ENCODE data around the gene EPS8. TPM values are rescaled to one million over a fixed set of nuclear protein-coding genes. Genes with fewer than 3 reads are reported as not detected.
A peak's percentile ranks its signal among the peaks of the same experiment; 100 is the strongest.

EPS8 gene
- total RNA-seq, 2 experiments from 2014 or later = 1.4 to 2.1 TPM

GRCh38 chr12:15699886-15700285, 89.3 kb downstream of the EPS8 start:
- CTCF ChIA-PET = no interaction called here
- no peak for DNase-seq
- Mint-ChIP-seq H3K36me3 (peaks cover 11% of the 10 kb centered on the region), H3K27ac (peak overlapping the region; percentile 77), H3K27me3 (peaks cover 8% of the 10 kb centered on the region), H3K9me3 (ENCODE audit: low read depth) (no peaks in the 10 kb centered on the region), H3K4me3 (no peak overlapping the region), H3K4me1 (peaks cover 38% of the 10 kb centered on the region)
- ATAC-seq = no peak

- CTCF ChIA-PET = no interaction called here
- peaks cover 11% of the 10 kb centered on the region for H3K36me3 Mint-ChIP-seq
- peaks cover 38% of the 10 kb centered on the region for H3K4me1 Mint-ChIP-seq
- peaks cover 11% of the 10 kb centered on the region for H3K27me3 Mint-ChIP-seq
- H3K27ac Mint-ChIP-seq = no peak overlapping the region
- no peak for DNase-seq
- no peaks in the 10 kb centered on the region for H3K9me3 Mint-ChIP-seq (ENCODE audit: low read depth)
- ATAC-seq = no peak
- H3K4me3 Mint-ChIP-seq = no peak overlapping the region
Measured at GRCh38 chr12:15698377-15698871, 90.8 kb downstream of the EPS8 start.

GRCh38 chr12:15697201-15697600, 92.0 kb downstream of the EPS8 start:
- ATAC-seq (no peak), DNase-seq (no peak)
- Mint-ChIP-seq H3K27me3 (peaks cover 11% of the 10 kb centered on the region), H3K9me3 (ENCODE audit: low read depth) (no peaks in the 10 kb centered on the region), H3K36me3 (peaks cover 12% of the 10 kb centered on the region), H3K27ac (no peak overlapping the region), H3K4me3 (no peak overlapping the region), H3K4me1 (peaks cover 36% of the 10 kb centered on the region)
- CTCF ChIA-PET = no interaction called here

GRCh38 chr12:15693228-15693911, 95.8 kb downstream of the EPS8 start:
- no peak for DNase-seq
- no peak for ATAC-seq
- peaks cover 28% of the 10 kb centered on the region for H3K27me3 Mint-ChIP-seq
- CTCF ChIA-PET = interaction anchor here (2.0 kb wide), 1 partner anchor 12 kb away, joined by 5 read pairs; no protein-coding TSS in a partner anchor
- H3K9me3 Mint-ChIP-seq (ENCODE audit: low read depth) = no peaks in the 10 kb centered on the region
- peaks cover 3% of the 10 kb centered on the region for H3K4me1 Mint-ChIP-seq
- H3K27ac Mint-ChIP-seq = no peak overlapping the region
- H3K36me3 Mint-ChIP-seq = peaks cover 3% of the 10 kb centered on the region
- H3K4me3 Mint-ChIP-seq = no peak overlapping the region

GRCh38 chr12:15691388-15691787, 97.8 kb downstream of the EPS8 start:
- CTCF ChIA-PET = no interaction called here
- ATAC-seq (no peak), DNase-seq (no peak)
- no peak overlapping the region for H3K4me3 Mint-ChIP-seq
- no peaks in the 10 kb centered on the region for H3K4me1 Mint-ChIP-seq
- no peak overlapping the region for H3K27ac Mint-ChIP-seq
- H3K9me3 Mint-ChIP-seq (ENCODE audit: low read depth) = no peaks in the 10 kb centered on the region
- H3K27me3 Mint-ChIP-seq = peaks cover 27% of the 10 kb centered on the region
- peaks cover 3% of the 10 kb centered on the region for H3K36me3 Mint-ChIP-seq

- H3K36me3 Mint-ChIP-seq = peaks cover 1% of the 10 kb centered on the region
- H3K27ac Mint-ChIP-seq = no peak overlapping the region
- H3K4me3 Mint-ChIP-seq = no peak overlapping the region
- no peaks in the 10 kb centered on the region for H3K9me3 Mint-ChIP-seq (ENCODE audit: low read depth)
- H3K27me3 Mint-ChIP-seq = peaks cover 27% of the 10 kb centered on the region
- no peak for DNase-seq
- CTCF ChIA-PET = no interaction called here
- no peaks in the 10 kb centered on the region for H3K4me1 Mint-ChIP-seq
- ATAC-seq = no peak
Measured at GRCh38 chr12:15690320-15690719, 98.9 kb downstream of the EPS8 start.

- ATAC-seq (no peak), DNase-seq (no peak)
- H3K4me3 Mint-ChIP-seq = no peak overlapping the region
- H3K4me1 Mint-ChIP-seq = no peaks in the 10 kb centered on the region
- H3K36me3 Mint-ChIP-seq = peaks cover 1% of the 10 kb centered on the region
- peaks cover 30% of the 10 kb centered on the region for H3K27me3 Mint-ChIP-seq
- H3K9me3 Mint-ChIP-seq (ENCODE audit: low read depth) = no peaks in the 10 kb centered on the region
- CTCF ChIA-PET = no interaction called here
- no peak overlapping the region for H3K27ac Mint-ChIP-seq
Measured at GRCh38 chr12:15689751-15690191, 99.4 kb downstream of the EPS8 start.

- Mint-ChIP-seq H3K27ac (no peak overlapping the region), H3K9me3 (ENCODE audit: low read depth) (no peaks in the 10 kb centered on the region), H3K4me1 (no peaks in the 10 kb centered on the region), H3K27me3 (peaks cover 30% of the 10 kb centered on the region), H3K36me3 (peaks cover 1% of the 10 kb centered on the region), H3K4me3 (no peak overlapping the region)
- ATAC-seq = no peak
- no peak for DNase-seq
- CTCF ChIA-PET = no interaction called here
Measured at GRCh38 chr12:15688838-15689625, 100.2 kb downstream of the EPS8 start.

GRCh38 chr12:15688202-15688736, 100.9 kb downstream of the EPS8 start:
- CTCF ChIA-PET = no interaction called here
- no peaks in the 10 kb centered on the region for H3K4me1 Mint-ChIP-seq

GRCh38 chr12:15687583-15687982, 101.6 kb downstream of the EPS8 start:
- CTCF ChIA-PET = no interaction called here
- H3K4me1 Mint-ChIP-seq = no peaks in the 10 kb centered on the region
- H3K9me3 Mint-ChIP-seq (ENCODE audit: low read depth) = no peaks in the 10 kb centered on the region
- DNase-seq (no peak), ATAC-seq (no peak)
- peaks cover 35% of the 10 kb centered on the region for H3K27me3 Mint-ChIP-seq
- no peaks in the 10 kb centered on the region for H3K36me3 Mint-ChIP-seq
- H3K4me3 Mint-ChIP-seq = no peak overlapping the region
- no peak overlapping the region for H3K27ac Mint-ChIP-seq

More at GRCh38 chr12:15688202-15688736, 100.9 kb downstream of the EPS8 start:
- peaks cover 29% of the 10 kb centered on the region for H3K27me3 Mint-ChIP-seq
- ATAC-seq (no peak), DNase-seq (no peak)
- H3K9me3 Mint-ChIP-seq (ENCODE audit: low read depth) = no peaks in the 10 kb centered on the region
- H3K4me3 Mint-ChIP-seq = no peak overlapping the region
- H3K27ac Mint-ChIP-seq = no peak overlapping the region
- H3K36me3 Mint-ChIP-seq = peaks cover 1% of the 10 kb centered on the region

GRCh38 chr12:15684896-15685658, 104.1 kb downstream of the EPS8 start:
- ATAC-seq = no peak
- H3K9me3 Mint-ChIP-seq (ENCODE audit: low read depth) = no peaks in the 10 kb centered on the region
- CTCF ChIA-PET = no interaction called here
- H3K27me3 Mint-ChIP-seq = peaks cover 28% of the 10 kb centered on the region
- H3K36me3 Mint-ChIP-seq = no peaks in the 10 kb centered on the region
- no peaks in the 10 kb centered on the region for H3K4me1 Mint-ChIP-seq
- DNase-seq = no peak
- H3K27ac Mint-ChIP-seq = no peak overlapping the region
- H3K4me3 Mint-ChIP-seq = no peak overlapping the region

GRCh38 chr12:15682826-15683225, 106.4 kb downstream of the EPS8 start:
- CTCF ChIA-PET = no interaction called here

GRCh38 chr12:15679151-15679550, 110.0 kb downstream of the EPS8 start:
- no peaks in the 10 kb centered on the region for H3K4me1 Mint-ChIP-seq
- CTCF ChIA-PET = no interaction called here
- H3K36me3 Mint-ChIP-seq = no peaks in the 10 kb centered on the region
- no peak overlapping the region for H3K4me3 Mint-ChIP-seq
- H3K9me3 Mint-ChIP-seq (ENCODE audit: low read depth) = no peaks in the 10 kb centered on the region
- no peak for DNase-seq
- ATAC-seq = no peak
- H3K27me3 Mint-ChIP-seq = peaks cover 20% of the 10 kb centered on the region
- no peak overlapping the region for H3K27ac Mint-ChIP-seq

More at GRCh38 chr12:15682826-15683225, 106.4 kb downstream of the EPS8 start:
- DNase-seq = no peak
- H3K27me3 Mint-ChIP-seq = peaks cover 23% of the 10 kb centered on the region
- no peaks in the 10 kb centered on the region for H3K9me3 Mint-ChIP-seq (ENCODE audit: low read depth)
- no peaks in the 10 kb centered on the region for H3K4me1 Mint-ChIP-seq
- H3K27ac Mint-ChIP-seq = no peak overlapping the region
- no peaks in the 10 kb centered on the region for H3K36me3 Mint-ChIP-seq
- ATAC-seq = no peak
- no peak overlapping the region for H3K4me3 Mint-ChIP-seq

Measured in activated CD8-positive, alpha-beta memory T cell treated with anti-CD3 and anti-CD28 coated beads, Interleukin-2, amount 10 ng/mL, durations not matched to agents 7 days and 5 days (primary cell).